Heart right ventricle (tissue), 16 donors: ENCODE data around the gene IPO7. TPM values are rescaled to one million over a fixed set of nuclear protein-coding genes. Genes with fewer than 3 reads are reported as not detected.

Experiments
- ATAC-seq, 8 donors: fragments of 200-7000 bp; cut with Tn5 transposase; one replicate each; pipeline ENCODE4 v1.9.1; 2020; ENCODE audit warnings: mild to moderate bottlenecking in 8 of 8, moderate library complexity in 8 of 8, moderate number of reproducible peaks in 1 of 8
- DNase-seq, 2 donors: peaks; one replicate each; pipeline ENCODE4 v3.0.0-alpha.2; 2020
- H3K27ac ChIP-seq, 10 donors: fragments of 200-600 bp; sonication (generic) in 2 of 10; one replicate each; pipeline versions ENCODE4 v1.5.0 to v1.8.0; 2020 to 2022; ENCODE audit warnings: mild to moderate bottlenecking in 3 of 10
- H3K27me3 ChIP-seq, 7 donors: fragments of 200-600 bp; one replicate each; pipeline ENCODE4 v1.8.0; 2021 to 2022; ENCODE audit warnings: mild to moderate bottlenecking in 2 of 7
- H3K36me3 ChIP-seq, 9 donors: fragments of 200-600 bp; sonication (generic) in 1 of 9; one replicate each; pipeline versions ENCODE4 v1.5.0 to v1.8.0; 2020 to 2022; ENCODE audit warnings: mild to moderate bottlenecking in 2 of 9
- H3K4me1 ChIP-seq, 9 donors: fragments of 200-600 bp; sonication (generic) in 1 of 9; one replicate each; pipeline versions ENCODE4 v1.5.0 to v1.8.0; 2020 to 2022; ENCODE audit warnings: mild to moderate bottlenecking in 4 of 9
- H3K4me3 ChIP-seq, 10 donors: fragments of 200-600 bp; sonication (generic) in 2 of 10; one replicate each; pipeline versions ENCODE4 v1.5.0 to v1.8.0; 2020 to 2022; ENCODE audit warnings: mild to moderate bottlenecking in 7 of 10, moderate library complexity in 2 of 10
- H3K9me3 ChIP-seq, 11 donors: fragments of 200-600 bp in 10 of 11; sonication (generic) in 2 of 11; one replicate each; pipeline versions ENCODE4 v1.5.0 to v1.8.0; 2013 to 2022; ENCODE audit warnings: mild to moderate bottlenecking in 2 of 11, control low read depth in 1 of 11, moderate library complexity in 1 of 11
- CTCF ChIP-seq, 9 donors: fragments of 200-600 bp; sonication (generic) in 2 of 9; IDR thresholded peaks; one replicate each; pipeline versions ENCODE4 v1.5.0 to v1.8.0; 2021 to 2022; ENCODE audit warnings: antibody characterized with exemption in 9 of 9, mild to moderate bottlenecking in 5 of 9, moderate library complexity in 1 of 9
- WGBS, 2 donors: extraction: QIAGEN DNeasy Blood & Tissue Kit; methylation state at CpG; one replicate each; pipeline ENCODE4 v1.1.7; 2013; ENCODE audit warnings: inconsistent platforms in 1 of 2; 5-methylcytosine and 5-hydroxymethylcytosine counted together
- intact Hi-C, 10 donors: fragments of 100-400 bp; cut with DNase I; formaldehyde crosslinking; loops; one replicate each; pipeline versions ENCODE4 v1.11.1 to v1.14.2; 2022
- polyA plus RNA-seq, 2 donors: library from polyadenylated mRNA; stranded (reverse); fragments of 200-250 nt; gene quantifications; one replicate each; pipeline ENCODE4 v1.2.3, GENCODE V29; 2013
- total RNA-seq, 10 donors: library from RNA; stranded (reverse); fragmentation: NEBNext Ultra II Directional in 3 of 10; extraction: Animal tissue kit (Norgen Biotek cat#: 25700) in 3 of 10; gene quantifications; one replicate each; pipeline versions ENCODE4 v1.2.1 to v1.2.4, GENCODE V29; 2021 to 2023
- donor health status: Arrhythmogenic right ventricular cardiomyopathy.
- donor health status: ischemic (EF 13 %, LVEDD 7.1; RV severe dilation, severe dysfunction).
- donor health status: healthy with polysubstance abuse.
- donor health status: DM: no; HTN: yes; CAD: no.
- donor health status: DM: no; HTN: no; CAD: no.
- donor health status: ischemic (EF 25% LVEDD 6.9; RV normal size, moderate dysfunction).
- donor health status: ischemic (EF 25% LVEDD 5.7; RV mildly dilated, moderate dysfunction).
- donor health status: healthy.
- donor health status: DM: yes; HTN: yes; CAD: no.
- donor health status: Ischemic cardiomyopathy.
- donor health status: ischemic (EF 35%, LVEDD 5.7; RV mildly dilated, moderate dysfunction).
- donor health status: nonischemic (EF 11% LVEDD 7.7; RV severe dilation, severe dysfunction).
- donor health status: DM: yes; HTN: yes; CAD: no.
- donor health status: PGD.
- donor health status: ischemic (EF 29% LVEDD 5.4; RV normal size, mild dysfunction).
- donor health status: nonischemic (EF 23%, LVEDD 6.1; RV moderate dilation, normal function).

IPO7 gene
- total and polyA plus RNA-seq, 12 donors, result 24.1 to 169 (median 139) TPM

DNA sequence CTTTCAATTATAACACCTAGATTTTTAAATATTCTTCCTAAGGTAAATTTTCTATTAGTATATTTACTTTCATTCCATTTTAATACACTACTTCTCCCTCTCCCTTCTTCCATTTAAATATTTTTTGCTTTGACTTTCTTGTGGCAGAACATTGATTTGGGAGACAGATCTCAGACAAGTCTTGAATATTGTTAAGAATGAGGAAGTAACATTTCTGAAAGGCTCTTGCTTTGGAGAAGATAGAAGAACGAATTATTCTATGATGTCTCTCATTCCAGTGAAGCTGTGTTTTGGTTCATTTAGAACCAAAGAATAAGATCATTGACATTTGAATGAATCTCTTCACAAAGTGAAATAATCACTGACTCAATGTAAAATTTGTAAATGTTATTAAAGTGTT, 2.4 kb downstream of the IPO7 start:
- no peak for ATAC-seq
- peaks cover 4 to 48% (median 30%) of the 10 kb centered on the region in 9 donors for H3K4me1 ChIP-seq
- no peaks in the 10 kb centered on the region for H3K27me3 ChIP-seq
- no peak for DNase-seq
- H3K4me3 ChIP-seq, result no peak overlapping the region
- 29 to 35% methylated on average over 1 of the region's 1 CpG for WGBS, 2 donors
- TF ChIP-seq CTCF (IDR thresholded peaks at IDR 0.05), result no peak
- no peaks in the 10 kb centered on the region for H3K9me3 ChIP-seq
- no peak overlapping the region for H3K27ac ChIP-seq
- H3K36me3 ChIP-seq, result peaks cover 0 to 30% (median 0%) of the 10 kb centered on the region in 9 donors
- intact Hi-C loops, result loop anchor here in 3 of 10 donors (5.0 to 10.0 kb wide), 3 partner anchors 72 to 212 kb away; partner anchors contain the start of gene TMEM41B (in 2 of the 3)

- intact Hi-C loops, result no loop called here
- Histone ChIP-seq H3K36me3 (peaks cover 0 to 24% (median 0%) of the 10 kb centered on the region in 9 donors), H3K9me3 (no peaks in the 10 kb centered on the region), H3K4me1 (peaks cover 0 to 43% (median 13%) of the 10 kb centered on the region in 9 donors), H3K27me3 (no peaks in the 10 kb centered on the region), H3K4me3 (no peak overlapping the region), H3K27ac (no peak overlapping the region)
- no peak for DNase-seq
- no peak for ATAC-seq
- TF ChIP-seq CTCF (IDR thresholded peaks at IDR 0.05), result no peak
- whole genome bisulfite sequencing, 2 donors, result 95 to 98% methylated on average over 10 of the region's 10 CpGs
These were observed 11.9 kb downstream of the IPO7 start for GRCh38 chr11:9396310-9396709.

DNA sequence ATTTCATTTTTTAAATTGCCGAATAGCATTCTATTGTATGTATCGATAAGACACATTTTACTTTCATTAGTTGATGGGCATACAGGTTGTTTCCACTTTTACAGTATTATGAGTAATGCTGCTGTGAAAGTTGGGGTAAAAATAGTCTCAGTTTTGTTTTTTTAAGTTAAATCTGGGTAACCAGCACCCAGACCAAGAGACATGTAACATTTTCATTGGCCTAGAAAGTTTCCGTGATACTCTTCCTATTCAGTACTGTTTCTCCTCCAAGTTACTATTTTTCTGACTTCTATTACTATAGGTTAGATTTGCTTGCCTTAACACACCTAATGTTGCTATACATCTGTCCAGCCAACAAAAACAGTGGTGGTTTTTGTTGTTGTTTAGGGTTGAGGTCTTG, 12.3 kb downstream of the IPO7 start:
- no peaks in the 10 kb centered on the region for H3K27me3 ChIP-seq
- DNase-seq, result no peak
- peaks cover 0 to 43% (median 14%) of the 10 kb centered on the region in 9 donors for H3K4me1 ChIP-seq
- ATAC-seq, result no peak
- 94 to 95% methylated on average over 3 of the region's 3 CpGs for WGBS, 2 donors
- H3K36me3 ChIP-seq, result peaks cover 0 to 19% (median 0%) of the 10 kb centered on the region in 9 donors
- TF ChIP-seq CTCF (IDR thresholded peaks at IDR 0.05), result no peak
- no peak overlapping the region for H3K27ac ChIP-seq
- no peaks in the 10 kb centered on the region for H3K9me3 ChIP-seq
- intact Hi-C loops, result no loop called here
- no peak overlapping the region for H3K4me3 ChIP-seq

DNA sequence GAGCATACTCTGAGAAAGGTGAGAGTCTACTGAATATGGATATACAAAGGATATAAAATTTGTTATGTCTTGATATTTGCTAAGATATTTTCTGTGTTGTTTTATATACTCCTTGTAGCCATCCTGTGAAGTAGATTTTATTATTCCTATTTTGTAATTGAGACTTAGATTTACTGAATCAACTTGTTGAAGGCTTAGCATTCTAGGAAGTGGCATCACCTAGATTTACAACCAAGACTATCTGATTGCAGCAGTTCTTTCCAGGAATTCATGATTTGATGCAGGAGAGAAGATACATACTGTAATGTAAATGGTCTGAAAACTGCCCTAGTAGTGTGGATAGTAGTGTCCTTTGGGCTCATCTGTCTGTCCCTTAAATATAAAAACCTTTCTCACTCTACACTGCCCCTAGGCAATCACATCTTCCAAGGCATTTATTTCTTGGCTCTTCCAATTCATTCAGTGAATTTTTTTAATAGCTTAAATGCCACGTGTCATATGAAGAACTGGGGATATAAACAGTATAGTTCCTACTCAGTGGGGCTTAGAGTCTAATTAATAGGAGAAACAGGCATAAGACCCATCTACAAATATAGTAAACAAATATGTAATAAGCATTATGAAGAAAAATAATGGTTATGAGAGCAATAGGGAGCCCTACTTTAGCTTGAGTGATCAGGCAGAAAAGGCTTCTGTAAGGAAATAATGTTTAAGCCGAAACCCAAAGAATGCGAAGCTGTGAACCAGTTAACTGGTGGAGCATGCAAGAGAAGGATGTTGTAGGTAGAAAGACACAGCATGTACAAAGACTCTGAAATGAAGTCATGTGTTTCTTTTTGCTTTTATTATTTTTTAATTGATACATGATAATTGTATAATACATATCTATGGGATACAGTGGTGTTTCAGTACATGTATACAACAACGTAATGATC, 13.6 kb downstream of the IPO7 start:
- no peak for TF ChIP-seq CTCF (IDR thresholded peaks at IDR 0.05)
- Histone ChIP-seq H3K36me3 (peaks cover 0 to 18% (median 0%) of the 10 kb centered on the region in 9 donors), H3K27ac (no peak overlapping the region), H3K27me3 (no peaks in the 10 kb centered on the region), H3K4me3 (no peak overlapping the region), H3K4me1 (peaks cover 0 to 37% (median 14%) of the 10 kb centered on the region in 9 donors), H3K9me3 (no peaks in the 10 kb centered on the region)
- intact Hi-C loops, result no loop called here
- 74 to 78% methylated on average over 4 of the region's 4 CpGs for WGBS, 2 donors
- DNase-seq (no peak), ATAC-seq (no peak)
